GM12892 (cell line): ENCODE results near the gene SHROOM2.

Experiments used
- POLR2A ChIP-seq: IDR thresholded peaks from 2 replicates; pipeline ENCODE4 v1.6.1; 2011; ENCODE audit warnings: low read depth, low read length, control low read depth
- POLR2AphosphoS5 ChIP-seq: IDR thresholded peaks from 2 replicates; pipeline ENCODE4 v1.6.1; 2011; ENCODE audit warnings: low read depth, low read length, control low read depth
- TAF1 ChIP-seq: IDR thresholded peaks from 2 replicates; pipeline ENCODE4 v1.6.1; 2011; ENCODE audit warnings: low read depth, mild to moderate bottlenecking, control low read depth, low read length, borderline replicate concordance

- no peak for TF ChIP-seq POLR2A
- no peak for TF ChIP-seq POLR2AphosphoS5
- no peak for TF ChIP-seq TAF1
Observed at GRCh38 chrX:9921407-9921806, 135.2 kb downstream of the SHROOM2 start.
